HepG2 (cell line): ENCODE results near the gene CHI3L1. TPM values are rescaled to one million over a fixed set of nuclear protein-coding genes. Genes with fewer than 3 reads are reported as not detected.

Experiments used
- ATAC-seq: fragments of 200-7000 bp; cut with Tn5 transposase; 3 replicates; pipeline ENCODE4 v1.9.1; 2020; ENCODE audit warnings: mild to moderate bottlenecking, moderate library complexity
- BruUV-seq: library from RNA; stranded (reverse); fragments of 400-500 nt; replicated peaks from 2 replicates; lab custom pipeline; 2021; lab: Mats Ljungman, UMichigan
- CTCF ChIA-PET: fragments of 300-600 bp; formaldehyde crosslinking; extraction: SDS; loops from one replicate; lab custom pipeline; 2021; ENCODE audit warnings: low total read pairs, inconsistent platforms, low intra/inter-chr PET ratio; lab: Yijun Ruan, JAX
- POLR2A ChIA-PET: fragments of 350-600 bp; sonication (Branson Sonifier 250); formaldehyde crosslinking; loops from one replicate; lab custom pipeline; 2020; ENCODE audit warnings: antibody characterized with exemption, inconsistent platforms; lab: Yijun Ruan, JAX
- DNase-seq: peaks from one replicate; pipeline ENCODE4 v3.0.0-alpha.2; 2015; ENCODE audit warnings: low spot score
- FAIRE-seq: peaks from 3 replicates; lab custom pipeline; 2011; peaks lifted over from hg19 to GRCh38; lab: Jason Lieb, UNC
- H2AFZ ChIP-seq: one replicate; pipeline ENCODE4 v1.6.1; 2011; ENCODE audit warnings: low read length, inconsistent platforms
- H3K27ac ChIP-seq: fragments of 300-600 bp; 3 replicates; pipeline ENCODE4 v1.8.0; 2011; ENCODE audit warnings: mixed run types, mild to moderate bottlenecking, mixed read lengths, low read length, inconsistent platforms; ENCODE audit not compliant: insufficient read depth; ENCODE audit errors: extremely low read length
- H3K27me3 ChIP-seq, 2 experiments: fragments of 200-600 bp in 1 of 2; 2 replicates in 1 of 2; 3 replicates in 1 of 2; pipeline versions ENCODE4 v1.6.0 to v1.8.0; 2011; ENCODE audit warnings: low read length in 2 of 2, mild to moderate bottlenecking in 2 of 2, moderate library complexity in 2 of 2, inconsistent platforms in 1 of 2; ENCODE audit not compliant: insufficient read depth in 2 of 2, control insufficient read depth in 1 of 2
- H3K36me3 ChIP-seq, 2 experiments: fragments of 200-600 bp in 1 of 2; replicated peaks in 1 of 2; 2 replicates in 1 of 2; 3 replicates in 1 of 2; pipeline versions ENCODE4 v1.5.1 to v1.8.0; 2011; ENCODE audit warnings: low read length in 2 of 2, inconsistent platforms in 1 of 2; ENCODE audit not compliant: insufficient read depth in 2 of 2, control insufficient read depth in 1 of 2
- H3K4me1 ChIP-seq: 2 replicates; pipeline ENCODE4 v1.5.1; 2012; ENCODE audit warnings: low read length, inconsistent platforms; ENCODE audit not compliant: insufficient read depth
- H3K4me2 ChIP-seq: 2 replicates; pipeline ENCODE4 v1.6.0; 2011; ENCODE audit warnings: low read depth, low read length, inconsistent platforms
- H3K4me3 ChIP-seq, 3 experiments: fragments of 200-600 bp in 1 of 3; sonication (generic), shearing (Covaris generic) in 1 of 3; replicated peaks in 1 of 3; 2 replicates each; pipeline ENCODE4 v1.5.1; 2011 to 2016; ENCODE audit warnings: low read length in 3 of 3, inconsistent platforms in 2 of 3, low read depth in 2 of 3, mild to moderate bottlenecking in 2 of 3, control low read depth in 1 of 3, mixed read lengths in 1 of 3; ENCODE audit not compliant: insufficient read depth in 1 of 3
- H3K79me2 ChIP-seq: one replicate; pipeline ENCODE4 v1.6.1; 2011; ENCODE audit warnings: low read length, inconsistent platforms; ENCODE audit not compliant: insufficient read depth
- H3K9ac ChIP-seq: 2 replicates; pipeline ENCODE4 v1.6.0; 2011; ENCODE audit warnings: mild to moderate bottlenecking, low read depth, low read length, inconsistent platforms; ENCODE audit not compliant: insufficient read depth
- H3K9me3 ChIP-seq: 2 replicates; pipeline ENCODE4 v1.5.1; 2012; ENCODE audit warnings: mild to moderate bottlenecking, low read length
- H4K20me1 ChIP-seq: 2 replicates; pipeline ENCODE4 v1.6.0; 2011; ENCODE audit warnings: inconsistent platforms, mild to moderate bottlenecking, low read length, moderate library complexity; ENCODE audit not compliant: insufficient read depth
- NCOR1 ChIP-seq: fragments of 200-600 bp; sonication (generic); IDR thresholded peaks from 2 replicates; pipeline ENCODE4 v1.7.0; 2017; ENCODE audit warnings: antibody characterized with exemption, low read length, borderline replicate concordance
- RFX3 ChIP-seq: IDR thresholded peaks from 2 replicates; pipeline ENCODE4 v1.6.1; 2016; ENCODE audit warnings: missing biosample characterization, missing genetic modification reagents
- ZNF629 ChIP-seq: sonication (generic); formaldehyde crosslinking; conservative IDR thresholded peaks from 2 replicates; pipeline ENCODE4 v1.5.0; 2020; ENCODE audit warnings: missing genetic modification reagents
- WGBS: methylation state at CpG from one replicate; pipeline ENCODE4 v1.1.6; 2017; ENCODE audit warnings: low lambda C conversion rate; 5-methylcytosine and 5-hydroxymethylcytosine counted together
- in situ Hi-C: cut with HindIII; loops from 2 replicates; pipeline ENCODE4 v1.10.0; 2017; ENCODE audit warnings: low pct_unique_long_range_greater_than_20kb; ENCODE audit not compliant: extremely low pct_ligation_motif_present
- intact Hi-C: fragments of 100-400 bp; cut with micrococcal nuclease; formaldehyde crosslinking; loops from one replicate; pipeline ENCODE4 v1.10.0; 2022; ENCODE audit not compliant: unreplicated experiment
- polyA plus RNA-seq, 8 experiments: library from polyadenylated mRNA; depleted of rRNA in 3 of 8; stranded (reverse) in 7 of 8; unstranded in 1 of 8; fragments of >200 nt; fragmentation: Illumina TruSeq in 4 of 8; extraction: Trizol in 4 of 8; gene quantifications; 2 replicates each; pipeline versions ENCODE4 v1.2.1 to v1.2.3, GENCODE V29; 2011 to 2016; ENCODE audit warnings: low read depth in 4 of 8, missing spikeins in 1 of 8, mixed read lengths in 1 of 8; ENCODE audit not compliant: insufficient read depth in 1 of 8
- total RNA-seq, 5 experiments: library from RNA; depleted of rRNA; stranded (reverse); fragments of >200 nt; fragmentation: Illumina TruSeq; extraction: Trizol; gene quantifications; 2 replicates each; pipeline ENCODE4 v1.2.3, GENCODE V29; 2016; ENCODE audit warnings: low read depth in 1 of 5
- TF ChIP-seq, protein P1 (sequence below): sonication (generic); formaldehyde crosslinking; IDR thresholded peaks from 2 replicates; pipeline ENCODE4 v1.4.0; 2020; ENCODE audit warnings: mild to moderate bottlenecking, missing genetic modification reagents

CHI3L1 gene
- total and polyA plus RNA-seq, 2 of the 13 experiments (the other 11 are each of a cell fraction or from before 2014, with no cell fraction given): 0.09 to 0.13 TPM

DNA sequence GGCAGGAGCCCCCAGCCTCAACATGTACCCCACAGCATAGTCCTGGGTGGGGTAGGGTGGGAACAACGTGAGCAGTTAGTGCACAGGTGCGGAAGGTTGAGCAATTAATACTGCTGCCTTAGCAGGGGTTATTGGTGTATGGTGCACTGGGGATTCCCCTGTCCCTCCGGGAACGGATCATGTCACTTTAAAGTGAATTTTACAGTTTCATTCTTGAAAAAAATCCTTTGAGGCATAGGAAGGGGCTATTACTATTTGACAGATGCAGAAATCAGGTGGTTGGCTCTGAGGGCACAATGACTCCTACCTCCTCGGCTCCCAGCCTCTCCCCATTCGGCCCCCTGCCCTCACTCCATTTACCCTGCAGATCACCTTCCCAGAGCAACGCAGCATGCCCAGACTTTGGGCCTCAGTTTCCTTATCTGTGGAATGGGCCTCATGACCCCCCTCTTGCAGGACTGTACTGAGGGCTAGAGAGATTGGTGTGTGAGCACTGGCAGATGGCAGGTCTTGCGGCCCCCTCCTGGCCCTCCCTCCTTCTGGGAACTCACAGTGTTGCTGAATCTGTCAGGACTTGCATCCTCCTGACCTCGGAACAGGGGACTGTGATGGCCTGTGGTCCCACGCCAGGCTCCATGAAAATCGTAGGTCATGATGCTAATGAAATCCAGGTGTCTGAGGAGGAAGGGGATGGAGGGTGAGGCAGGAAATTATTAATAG, 5.7 kb downstream of the CHI3L1 start:
- no TSS peak for BruUV-seq
- no peak for ATAC-seq
- CTCF ChIA-PET: no interaction called here
- no peak overlapping the region for H3K4me3 ChIP-seq
- FAIRE-seq: no peak
- H3K79me2 ChIP-seq: no peaks in the 10 kb centered on the region
- H3K9me3 ChIP-seq: no peaks in the 10 kb centered on the region
- peaks cover 0 to 11% of the 10 kb centered on the region in 2 experiments; a peak in 3 of 5 replicates for H3K27me3 ChIP-seq
- H2AFZ ChIP-seq: no peak overlapping the region
- TF ChIP-seq NCOR1 (no peak), ZNF629 (CRISPR knock-in tag) (peak; percentile 52; the same call in 1 of the 2 replicates), RFX3 (CRISPR knock-in tag) (no peak)
- TF ChIP-seq, protein P1, sequence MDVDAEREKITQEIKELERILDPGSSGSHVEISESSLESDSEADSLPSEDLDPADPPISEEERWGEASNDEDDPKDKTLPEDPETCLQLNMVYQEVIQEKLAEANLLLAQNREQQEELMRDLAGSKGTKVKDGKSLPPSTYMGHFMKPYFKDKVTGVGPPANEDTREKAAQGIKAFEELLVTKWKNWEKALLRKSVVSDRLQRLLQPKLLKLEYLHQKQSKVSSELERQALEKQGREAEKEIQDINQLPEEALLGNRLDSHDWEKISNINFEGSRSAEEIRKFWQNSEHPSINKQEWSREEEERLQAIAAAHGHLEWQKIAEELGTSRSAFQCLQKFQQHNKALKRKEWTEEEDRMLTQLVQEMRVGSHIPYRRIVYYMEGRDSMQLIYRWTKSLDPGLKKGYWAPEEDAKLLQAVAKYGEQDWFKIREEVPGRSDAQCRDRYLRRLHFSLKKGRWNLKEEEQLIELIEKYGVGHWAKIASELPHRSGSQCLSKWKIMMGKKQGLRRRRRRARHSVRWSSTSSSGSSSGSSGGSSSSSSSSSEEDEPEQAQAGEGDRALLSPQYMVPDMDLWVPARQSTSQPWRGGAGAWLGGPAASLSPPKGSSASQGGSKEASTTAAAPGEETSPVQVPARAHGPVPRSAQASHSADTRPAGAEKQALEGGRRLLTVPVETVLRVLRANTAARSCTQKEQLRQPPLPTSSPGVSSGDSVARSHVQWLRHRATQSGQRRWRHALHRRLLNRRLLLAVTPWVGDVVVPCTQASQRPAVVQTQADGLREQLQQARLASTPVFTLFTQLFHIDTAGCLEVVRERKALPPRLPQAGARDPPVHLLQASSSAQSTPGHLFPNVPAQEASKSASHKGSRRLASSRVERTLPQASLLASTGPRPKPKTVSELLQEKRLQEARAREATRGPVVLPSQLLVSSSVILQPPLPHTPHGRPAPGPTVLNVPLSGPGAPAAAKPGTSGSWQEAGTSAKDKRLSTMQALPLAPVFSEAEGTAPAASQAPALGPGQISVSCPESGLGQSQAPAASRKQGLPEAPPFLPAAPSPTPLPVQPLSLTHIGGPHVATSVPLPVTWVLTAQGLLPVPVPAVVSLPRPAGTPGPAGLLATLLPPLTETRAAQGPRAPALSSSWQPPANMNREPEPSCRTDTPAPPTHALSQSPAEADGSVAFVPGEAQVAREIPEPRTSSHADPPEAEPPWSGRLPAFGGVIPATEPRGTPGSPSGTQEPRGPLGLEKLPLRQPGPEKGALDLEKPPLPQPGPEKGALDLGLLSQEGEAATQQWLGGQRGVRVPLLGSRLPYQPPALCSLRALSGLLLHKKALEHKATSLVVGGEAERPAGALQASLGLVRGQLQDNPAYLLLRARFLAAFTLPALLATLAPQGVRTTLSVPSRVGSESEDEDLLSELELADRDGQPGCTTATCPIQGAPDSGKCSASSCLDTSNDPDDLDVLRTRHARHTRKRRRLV (CRISPR knock-in tag): no peak
- TF ChIP-seq, all 625 proteins: peak for 1
- Histone ChIP-seq H3K4me2 (no peak overlapping the region), H3K4me1 (peaks cover 20% of the 10 kb centered on the region), H3K36me3 (no peaks in the 10 kb centered on the region), H4K20me1 (no peaks in the 10 kb centered on the region), H3K27ac (no peak overlapping the region), H3K9ac (no peak overlapping the region)
- WGBS: 56% methylated on average over 11 of the region's 11 CpGs
- in situ Hi-C loops: no loop called here
- no peak for DNase-seq
- intact Hi-C loops: no loop called here
- POLR2A ChIA-PET: no interaction called here
